A549 (cell line): ENCODE measurements around the gene CORO2B. TPM values are rescaled to one million over a fixed set of nuclear protein-coding genes. Genes with fewer than 3 reads are reported as not detected.

Experiments
- ATAC-seq, 2 experiments: fragments of 200-7000 bp in 1 of 2; fragments of >200 bp in 1 of 2; cut with Nextera tagmentation in 1 of 2; cut with Tn5 transposase in 1 of 2; 3 replicates each; pipeline versions ENCODE4 v1.8.0 to v1.9.1; 2018 to 2020; ENCODE audit warnings: mild to moderate bottlenecking in 1 of 2, moderate library complexity in 1 of 2
- CTCF ChIA-PET: fragments of 300-600 bp; sonication (Branson Sonifier 250); formaldehyde crosslinking; extraction: SDS; loops from one replicate; lab custom pipeline; 2021; ENCODE audit warnings: antibody characterized with exemption, inconsistent platforms; lab: Yijun Ruan, JAX
- POLR2A ChIA-PET: fragments of 350-600 bp; formaldehyde crosslinking; extraction: SDS; loops from one replicate; lab custom pipeline; 2021; ENCODE audit warnings: antibody characterized with exemption, inconsistent platforms; lab: Yijun Ruan, JAX
- DNase-seq, 2 experiments: peaks; one replicate each; pipeline versions ENCODE4 v3.0.0 to v3.0.0-alpha.2; 2011 to 2016; ENCODE audit warnings: low read depth in 1 of 2, low spot score in 1 of 2
- FAIRE-seq: peaks from 2 replicates; lab custom pipeline; 2011; peaks lifted over from hg19 to GRCh38; lab: Jason Lieb, UNC
- H3K27ac ChIP-seq, 2 experiments: fragments of >200 bp; sonication (Bioruptor Twin); formaldehyde crosslinking; 3 replicates each; pipeline ENCODE4 v1.5.1; 2016 to 2017
- H3K4me1 ChIP-seq: fragments of >200 bp; sonication (Bioruptor Twin); formaldehyde crosslinking; 3 replicates; pipeline ENCODE4 v1.6.1; 2016
- H3K4me2 ChIP-seq: fragments of >200 bp; sonication (Bioruptor Twin); formaldehyde crosslinking; 3 replicates; pipeline ENCODE4 v1.6.1; 2016
- H3K4me3 ChIP-seq: fragments of >200 bp; sonication (Bioruptor Twin); formaldehyde crosslinking; 3 replicates; pipeline ENCODE4 v1.5.1; 2016
- H3K9me3 ChIP-seq: fragments of >200 bp; sonication (Bioruptor Twin); formaldehyde crosslinking; 3 replicates; pipeline ENCODE4 v1.6.1; 2016
- CHD4 ChIP-seq: fragments of 200-600 bp; sonication (generic); IDR thresholded peaks from 2 replicates; pipeline ENCODE4 v1.6.1; 2016; ENCODE audit warnings: antibody characterized with exemption, mild to moderate bottlenecking, borderline replicate concordance
- EHF ChIP-seq: fragments of 250-450 bp; sonication (Bioruptor Pico); IDR thresholded peaks from 2 replicates; pipeline ENCODE4 v1.5.0; 2020; ENCODE audit warnings: mild to moderate bottlenecking
- EHMT2 ChIP-seq: fragments of 200-600 bp; sonication (generic); IDR thresholded peaks from 2 replicates; pipeline ENCODE4 v1.6.1; 2016; ENCODE audit warnings: antibody characterized with exemption, low read depth, mild to moderate bottlenecking, moderate library complexity
- ESRRA ChIP-seq: fragments of 150-350 bp; IDR thresholded peaks from 2 replicates; pipeline ENCODE4 v1.6.1; 2014; ENCODE audit warnings: mild to moderate bottlenecking, low read length, borderline replicate concordance
- GATA3 ChIP-seq: IDR thresholded peaks from 2 replicates; pipeline ENCODE4 v1.6.1; 2012; ENCODE audit warnings: borderline replicate concordance
- HDAC2 ChIP-seq: fragments of 200-600 bp; sonication (generic); IDR thresholded peaks from 2 replicates; pipeline ENCODE4 v1.6.1; 2016
- HOXB13 ChIP-seq: fragments of 250-450 bp; sonication (Bioruptor Pico); IDR thresholded peaks from 2 replicates; pipeline ENCODE4 v1.5.0; 2020; ENCODE audit warnings: low read depth, mild to moderate bottlenecking, moderate library complexity
- NPAS2 ChIP-seq: fragments of 250-450 bp; sonication (Bioruptor Pico); IDR thresholded peaks from 2 replicates; pipeline ENCODE4 v1.8.0; 2022; ENCODE audit warnings: mild to moderate bottlenecking, moderate library complexity, borderline replicate concordance
- NR3C1 ChIP-seq: fragments of >200 bp; sonication (Bioruptor Twin); formaldehyde crosslinking; IDR thresholded peaks from 3 replicates; pipeline ENCODE4 v1.6.1; 2017
- RAD21 ChIP-seq, 2 experiments: fragments of >200 bp in 1 of 2; sonication (Bioruptor Twin) in 1 of 2; formaldehyde crosslinking in 1 of 2; IDR thresholded peaks in 1 of 2; conservative IDR thresholded peaks in 1 of 2; 2 replicates in 1 of 2; 3 replicates in 1 of 2; pipeline ENCODE4 v1.6.1; 2012 to 2018; ENCODE audit warnings: inconsistent platforms in 1 of 2
- RARB ChIP-seq: fragments of 250-450 bp; sonication (Bioruptor Pico); IDR thresholded peaks from 2 replicates; pipeline ENCODE4 v1.8.0; 2021; ENCODE audit warnings: mild to moderate bottlenecking, moderate library complexity
- RCOR1 ChIP-seq: fragments of 150-350 bp; IDR thresholded peaks from 2 replicates; pipeline ENCODE4 v1.6.1; 2014; ENCODE audit warnings: antibody characterized with exemption, low read length, low read depth
- RFX5 ChIP-seq: fragments of 450-650 bp; IDR thresholded peaks from 2 replicates; pipeline ENCODE4 v1.7.1; 2014; ENCODE audit warnings: antibody characterized with exemption, mild to moderate bottlenecking, moderate library complexity
- RNF2 ChIP-seq: fragments of 200-600 bp; sonication (generic); IDR thresholded peaks from 2 replicates; pipeline ENCODE4 v1.6.1; 2016; ENCODE audit warnings: low read depth, mild to moderate bottlenecking, antibody characterized with exemption, moderate library complexity, borderline replicate concordance
- SMC3 ChIP-seq: fragments of >200 bp; sonication (Bioruptor Twin); formaldehyde crosslinking; IDR thresholded peaks from 3 replicates; pipeline ENCODE4 v1.6.1; 2018; ENCODE audit warnings: inconsistent platforms
- TFCP2L1 ChIP-seq: fragments of 250-450 bp; sonication (Bioruptor Pico); IDR thresholded peaks from 2 replicates; pipeline ENCODE4 v1.5.0; 2021; ENCODE audit warnings: mild to moderate bottlenecking
- ZC3H11A ChIP-seq: fragments of 450-650 bp; IDR thresholded peaks from 2 replicates; pipeline ENCODE4 v1.6.1; 2014; ENCODE audit warnings: antibody characterized with exemption, mild to moderate bottlenecking
- ZFP36 ChIP-seq: fragments of 450-650 bp; IDR thresholded peaks from 2 replicates; pipeline ENCODE4 v1.6.1; 2014; ENCODE audit warnings: borderline replicate concordance; ENCODE audit not compliant: partially characterized antibody
- ZSCAN20 ChIP-seq: fragments of 250-450 bp; sonication (Bioruptor Pico); IDR thresholded peaks from 2 replicates; pipeline ENCODE4 v1.8.0; 2022; ENCODE audit warnings: mild to moderate bottlenecking, moderate library complexity
- WGBS: methylation state at CpG from one replicate; pipeline ENCODE4 v1.1.6; 2017; ENCODE audit errors: missing lambda C conversion rate; 5-methylcytosine and 5-hydroxymethylcytosine counted together
- polyA plus RNA-seq, 4 experiments: library from polyadenylated mRNA; depleted of rRNA in 3 of 4; stranded (reverse); fragments of >200 nt; fragmentation: RNase III in 1 of 4; extraction: RNeasy Plus Mini Kit Qiagen cat#74134 plus additional on column Dnase treatment in 1 of 4; gene quantifications; 2 replicates in 3 of 4; 3 replicates in 1 of 4; pipeline ENCODE4 v1.2.3, GENCODE V29; 2011 to 2017
- TF ChIP-seq, protein P1 (sequence below): IDR thresholded peaks from 2 replicates; pipeline ENCODE4 v1.6.1; 2012; ENCODE audit warnings: low read depth, borderline replicate concordance
- TF ChIP-seq, protein P2 (sequence below): fragments of >200 bp; sonication (Bioruptor Twin); formaldehyde crosslinking; IDR thresholded peaks from 3 replicates; pipeline ENCODE4 v1.6.1; 2016
- TF ChIP-seq, protein P3 (sequence below): fragments of 450-650 bp; IDR thresholded peaks from 2 replicates; pipeline ENCODE4 v1.6.1; 2014; ENCODE audit warnings: antibody characterized with exemption
- TF ChIP-seq, protein P4 (sequence below): IDR thresholded peaks from 2 replicates; pipeline ENCODE4 v1.6.1; 2012
- TF ChIP-seq, protein P5 (sequence below): fragments of 200-600 bp; sonication (generic); IDR thresholded peaks from 2 replicates; pipeline ENCODE4 v1.6.1; 2016; ENCODE audit warnings: antibody characterized with exemption, mild to moderate bottlenecking, moderate library complexity
- TF ChIP-seq, protein P6 (sequence below): fragments of >200 bp; sonication (Bioruptor Twin); formaldehyde crosslinking; IDR thresholded peaks from 3 replicates; pipeline ENCODE4 v1.5.1; 2016

The CORO2B gene
- polyA plus RNA-seq, 2 of the 4 experiments (the other 2 are of a cell fraction): 2.0 to 2.3 TPM

- no peaks in the 10 kb centered on the region for H3K9me3 ChIP-seq
- no peak overlapping the region for H3K4me2 ChIP-seq
- ATAC-seq (no peak), DNase-seq (no peak), FAIRE-seq (no peak)
- H3K4me3 ChIP-seq: no peak overlapping the region
- ChIA-PET CTCF (interaction anchor here (0.8 to 7.6 kb wide), 4 partner anchors 10 to 48 kb away, joined by 3 to 50 read pairs (median 12); no protein-coding TSS in a partner anchor), POLR2A (no interaction called here)
- H3K27ac ChIP-seq: no peak overlapping the region
- no peaks in the 10 kb centered on the region for H3K4me1 ChIP-seq
- 67% methylated on average over 4 of the region's 4 CpGs for WGBS
- TF ChIP-seq, protein P1, sequence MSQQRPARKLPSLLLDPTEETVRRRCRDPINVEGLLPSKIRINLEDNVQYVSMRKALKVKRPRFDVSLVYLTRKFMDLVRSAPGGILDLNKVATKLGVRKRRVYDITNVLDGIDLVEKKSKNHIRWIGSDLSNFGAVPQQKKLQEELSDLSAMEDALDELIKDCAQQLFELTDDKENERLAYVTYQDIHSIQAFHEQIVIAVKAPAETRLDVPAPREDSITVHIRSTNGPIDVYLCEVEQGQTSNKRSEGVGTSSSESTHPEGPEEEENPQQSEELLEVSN: no peak
- TF ChIP-seq, protein P2, sequence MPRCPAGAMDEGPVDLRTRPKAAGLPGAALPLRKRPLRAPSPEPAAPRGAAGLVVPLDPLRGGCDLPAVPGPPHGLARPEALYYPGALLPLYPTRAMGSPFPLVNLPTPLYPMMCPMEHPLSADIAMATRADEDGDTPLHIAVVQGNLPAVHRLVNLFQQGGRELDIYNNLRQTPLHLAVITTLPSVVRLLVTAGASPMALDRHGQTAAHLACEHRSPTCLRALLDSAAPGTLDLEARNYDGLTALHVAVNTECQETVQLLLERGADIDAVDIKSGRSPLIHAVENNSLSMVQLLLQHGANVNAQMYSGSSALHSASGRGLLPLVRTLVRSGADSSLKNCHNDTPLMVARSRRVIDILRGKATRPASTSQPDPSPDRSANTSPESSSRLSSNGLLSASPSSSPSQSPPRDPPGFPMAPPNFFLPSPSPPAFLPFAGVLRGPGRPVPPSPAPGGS: no peak
- TF ChIP-seq CHD4: no peak
- TF ChIP-seq ZFP36: no peak
- TF ChIP-seq RFX5: no peak
- no peak for TF ChIP-seq NPAS2 (CRISPR knock-in tag)
- TF ChIP-seq SMC3: no peak
- TF ChIP-seq NR3C1: no peak
- TF ChIP-seq ESRRA: no peak
- no peak for TF ChIP-seq RCOR1
Observed at GRCh38 chr15:68625853-68626252, 47.1 kb downstream of the CORO2B start.

GRCh38 chr15:68626283-68626682, 47.5 kb downstream of the CORO2B start:
- Histone ChIP-seq H3K4me1 (no peaks in the 10 kb centered on the region), H3K4me3 (no peak overlapping the region), H3K4me2 (no peak overlapping the region)
- FAIRE-seq (no peak), DNase-seq (no peak), ATAC-seq (no peak)
- 56% methylated on average over 3 of the region's 3 CpGs for WGBS
- no peak for TF ChIP-seq ESRRA
- TF ChIP-seq HOXB13 (CRISPR knock-in tag): no peak
- no peak for TF ChIP-seq CHD4
- TF ChIP-seq EHMT2: no peak
- TF ChIP-seq, protein P3, sequence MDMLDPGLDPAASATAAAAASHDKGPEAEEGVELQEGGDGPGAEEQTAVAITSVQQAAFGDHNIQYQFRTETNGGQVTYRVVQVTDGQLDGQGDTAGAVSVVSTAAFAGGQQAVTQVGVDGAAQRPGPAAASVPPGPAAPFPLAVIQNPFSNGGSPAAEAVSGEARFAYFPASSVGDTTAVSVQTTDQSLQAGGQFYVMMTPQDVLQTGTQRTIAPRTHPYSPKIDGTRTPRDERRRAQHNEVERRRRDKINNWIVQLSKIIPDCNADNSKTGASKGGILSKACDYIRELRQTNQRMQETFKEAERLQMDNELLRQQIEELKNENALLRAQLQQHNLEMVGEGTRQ: no peak
- TF ChIP-seq ZSCAN20 (CRISPR knock-in tag): no peak
- no peak for TF ChIP-seq HDAC2
- TF ChIP-seq RARB (CRISPR knock-in tag): no peak
- TF ChIP-seq, protein P4, sequence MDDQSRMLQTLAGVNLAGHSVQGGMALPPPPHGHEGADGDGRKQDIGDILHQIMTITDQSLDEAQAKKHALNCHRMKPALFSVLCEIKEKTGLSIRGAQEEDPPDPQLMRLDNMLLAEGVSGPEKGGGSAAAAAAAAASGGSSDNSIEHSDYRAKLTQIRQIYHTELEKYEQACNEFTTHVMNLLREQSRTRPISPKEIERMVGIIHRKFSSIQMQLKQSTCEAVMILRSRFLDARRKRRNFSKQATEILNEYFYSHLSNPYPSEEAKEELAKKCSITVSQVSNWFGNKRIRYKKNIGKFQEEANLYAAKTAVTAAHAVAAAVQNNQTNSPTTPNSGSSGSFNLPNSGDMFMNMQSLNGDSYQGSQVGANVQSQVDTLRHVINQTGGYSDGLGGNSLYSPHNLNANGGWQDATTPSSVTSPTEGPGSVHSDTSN: no peak
- no peak for TF ChIP-seq ZC3H11A
- no peak for TF ChIP-seq RFX5
- no peak for TF ChIP-seq EHF (CRISPR knock-in tag)
- no peak for TF ChIP-seq NR3C1
- TF ChIP-seq, all 56 proteins: peak for 0
- ChIA-PET POLR2A (no interaction called here), CTCF (interaction anchor here (0.8 to 7.6 kb wide), 5 partner anchors 10 to 48 kb away, joined by 3 to 50 read pairs (median 9); no protein-coding TSS in a partner anchor)
- H3K27ac ChIP-seq: no peak overlapping the region
- no peaks in the 10 kb centered on the region for H3K9me3 ChIP-seq

DNA sequence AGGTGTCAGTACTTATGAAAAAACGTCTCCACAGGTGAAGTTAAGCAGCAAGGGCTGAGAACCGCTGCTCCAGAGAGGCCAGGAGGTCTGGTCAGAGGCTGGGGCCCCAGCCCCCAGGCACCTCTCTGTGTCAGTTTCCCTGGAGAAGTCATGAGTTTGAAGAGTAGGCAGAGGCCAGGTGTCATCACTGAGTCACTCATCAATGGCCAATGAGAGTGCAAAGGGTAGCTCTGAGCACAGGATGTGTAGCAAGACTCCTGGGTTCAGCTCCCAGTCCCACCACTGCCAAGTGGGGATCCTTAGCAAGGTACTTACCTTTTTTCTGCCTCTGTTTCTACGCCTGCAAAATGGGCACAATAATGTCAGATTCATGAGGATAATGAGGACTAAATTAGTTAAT, 47.9 kb downstream of the CORO2B start:
- H3K4me1 ChIP-seq: no peaks in the 10 kb centered on the region
- H3K4me2 ChIP-seq: no peak overlapping the region
- H3K4me3 ChIP-seq: no peak overlapping the region
- ATAC-seq (no peak), FAIRE-seq (no peak), DNase-seq (no peak)
- no peaks in the 10 kb centered on the region for H3K9me3 ChIP-seq
- POLR2A ChIA-PET: no interaction called here
- CTCF ChIA-PET: interaction anchor here (1.1 to 7.6 kb wide), 6 partner anchors 9 to 77 kb away, joined by 3 to 50 read pairs (median 7); partner anchors contain the start of gene CORO2B
- 75% methylated on average over 3 of the region's 3 CpGs for WGBS
- no peak overlapping the region for H3K27ac ChIP-seq
- TF ChIP-seq RNF2: no peak
- TF ChIP-seq, protein P5, sequence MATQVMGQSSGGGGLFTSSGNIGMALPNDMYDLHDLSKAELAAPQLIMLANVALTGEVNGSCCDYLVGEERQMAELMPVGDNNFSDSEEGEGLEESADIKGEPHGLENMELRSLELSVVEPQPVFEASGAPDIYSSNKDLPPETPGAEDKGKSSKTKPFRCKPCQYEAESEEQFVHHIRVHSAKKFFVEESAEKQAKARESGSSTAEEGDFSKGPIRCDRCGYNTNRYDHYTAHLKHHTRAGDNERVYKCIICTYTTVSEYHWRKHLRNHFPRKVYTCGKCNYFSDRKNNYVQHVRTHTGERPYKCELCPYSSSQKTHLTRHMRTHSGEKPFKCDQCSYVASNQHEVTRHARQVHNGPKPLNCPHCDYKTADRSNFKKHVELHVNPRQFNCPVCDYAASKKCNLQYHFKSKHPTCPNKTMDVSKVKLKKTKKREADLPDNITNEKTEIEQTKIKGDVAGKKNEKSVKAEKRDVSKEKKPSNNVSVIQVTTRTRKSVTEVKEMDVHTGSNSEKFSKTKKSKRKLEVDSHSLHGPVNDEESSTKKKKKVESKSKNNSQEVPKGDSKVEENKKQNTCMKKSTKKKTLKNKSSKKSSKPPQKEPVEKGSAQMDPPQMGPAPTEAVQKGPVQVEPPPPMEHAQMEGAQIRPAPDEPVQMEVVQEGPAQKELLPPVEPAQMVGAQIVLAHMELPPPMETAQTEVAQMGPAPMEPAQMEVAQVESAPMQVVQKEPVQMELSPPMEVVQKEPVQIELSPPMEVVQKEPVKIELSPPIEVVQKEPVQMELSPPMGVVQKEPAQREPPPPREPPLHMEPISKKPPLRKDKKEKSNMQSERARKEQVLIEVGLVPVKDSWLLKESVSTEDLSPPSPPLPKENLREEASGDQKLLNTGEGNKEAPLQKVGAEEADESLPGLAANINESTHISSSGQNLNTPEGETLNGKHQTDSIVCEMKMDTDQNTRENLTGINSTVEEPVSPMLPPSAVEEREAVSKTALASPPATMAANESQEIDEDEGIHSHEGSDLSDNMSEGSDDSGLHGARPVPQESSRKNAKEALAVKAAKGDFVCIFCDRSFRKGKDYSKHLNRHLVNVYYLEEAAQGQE: no peak
- no peak for TF ChIP-seq TFCP2L1 (CRISPR knock-in tag)
- no peak for TF ChIP-seq GATA3
- TF ChIP-seq, protein P6, sequence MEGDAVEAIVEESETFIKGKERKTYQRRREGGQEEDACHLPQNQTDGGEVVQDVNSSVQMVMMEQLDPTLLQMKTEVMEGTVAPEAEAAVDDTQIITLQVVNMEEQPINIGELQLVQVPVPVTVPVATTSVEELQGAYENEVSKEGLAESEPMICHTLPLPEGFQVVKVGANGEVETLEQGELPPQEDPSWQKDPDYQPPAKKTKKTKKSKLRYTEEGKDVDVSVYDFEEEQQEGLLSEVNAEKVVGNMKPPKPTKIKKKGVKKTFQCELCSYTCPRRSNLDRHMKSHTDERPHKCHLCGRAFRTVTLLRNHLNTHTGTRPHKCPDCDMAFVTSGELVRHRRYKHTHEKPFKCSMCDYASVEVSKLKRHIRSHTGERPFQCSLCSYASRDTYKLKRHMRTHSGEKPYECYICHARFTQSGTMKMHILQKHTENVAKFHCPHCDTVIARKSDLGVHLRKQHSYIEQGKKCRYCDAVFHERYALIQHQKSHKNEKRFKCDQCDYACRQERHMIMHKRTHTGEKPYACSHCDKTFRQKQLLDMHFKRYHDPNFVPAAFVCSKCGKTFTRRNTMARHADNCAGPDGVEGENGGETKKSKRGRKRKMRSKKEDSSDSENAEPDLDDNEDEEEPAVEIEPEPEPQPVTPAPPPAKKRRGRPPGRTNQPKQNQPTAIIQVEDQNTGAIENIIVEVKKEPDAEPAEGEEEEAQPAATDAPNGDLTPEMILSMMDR: no peak
- TF ChIP-seq RAD21 (conservative IDR thresholded peaks at IDR 0.05 in 1 of 2, IDR thresholded peaks at IDR 0.05 in 1 of 2): no peak
